Endothelial cell of umbilical vein (primary cell): ENCODE measurements around the gene GRK5.

ENCODE experiments used
- CTCF ChIP-seq, 2 donors: IDR thresholded peaks; 1 replicate in 1 of 2; 2 replicates in 1 of 2; pipeline ENCODE4 v1.5.1; 2011; ENCODE audit warnings: low read length in 2 of 2, mild to moderate bottlenecking in 2 of 2, moderate library complexity in 2 of 2, control low read depth in 1 of 2, inconsistent platforms in 1 of 2, low read depth in 1 of 2; ENCODE audit not compliant: insufficient read depth in 1 of 2; ENCODE audit errors: extremely low read depth in 1 of 2
- POLR2AphosphoS5 ChIP-seq: IDR thresholded peaks from 2 replicates; pipeline ENCODE4 v1.6.1; 2012; ENCODE audit warnings: low read depth, mild to moderate bottlenecking, control low read depth, low read length, moderate library complexity; ENCODE audit not compliant: insufficient read depth

DNA sequence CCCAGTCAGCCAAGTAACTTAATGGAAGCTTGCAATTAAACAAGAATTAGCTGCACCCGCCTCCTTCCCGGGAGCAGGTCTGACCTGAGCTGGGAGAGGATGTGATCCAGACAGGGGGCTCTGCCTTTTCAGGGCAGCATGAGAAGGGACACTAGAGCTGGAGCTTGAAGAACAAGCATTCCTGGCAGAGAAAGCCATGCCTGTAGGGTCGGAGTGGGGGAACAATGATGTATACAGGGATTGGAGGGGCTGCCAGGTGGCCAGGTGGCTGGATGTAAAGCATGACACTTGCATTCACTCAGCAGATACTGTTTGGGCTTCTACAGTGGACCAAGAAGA lies 112.5 kb downstream of the GRK5 start:
- TF ChIP-seq POLR2AphosphoS5 (no peak), CTCF (IDR thresholded peaks at IDR 0.05; ENCODE audit: extremely low read depth in 1 of 2, insufficient read depth in 1 of 2, low read depth in 1 of 2, low read length in 2 of 2) (no peak)
